CD4-positive, alpha-beta T cell treated with Interferon gamma for 1 hour (primary cell): ENCODE results near the gene HOXA7.

ENCODE experiments used
- DNase-seq: peaks from one replicate; pipeline ENCODE4 v3.0.0-alpha.2; 2020

HOXA7 gene

DNA sequence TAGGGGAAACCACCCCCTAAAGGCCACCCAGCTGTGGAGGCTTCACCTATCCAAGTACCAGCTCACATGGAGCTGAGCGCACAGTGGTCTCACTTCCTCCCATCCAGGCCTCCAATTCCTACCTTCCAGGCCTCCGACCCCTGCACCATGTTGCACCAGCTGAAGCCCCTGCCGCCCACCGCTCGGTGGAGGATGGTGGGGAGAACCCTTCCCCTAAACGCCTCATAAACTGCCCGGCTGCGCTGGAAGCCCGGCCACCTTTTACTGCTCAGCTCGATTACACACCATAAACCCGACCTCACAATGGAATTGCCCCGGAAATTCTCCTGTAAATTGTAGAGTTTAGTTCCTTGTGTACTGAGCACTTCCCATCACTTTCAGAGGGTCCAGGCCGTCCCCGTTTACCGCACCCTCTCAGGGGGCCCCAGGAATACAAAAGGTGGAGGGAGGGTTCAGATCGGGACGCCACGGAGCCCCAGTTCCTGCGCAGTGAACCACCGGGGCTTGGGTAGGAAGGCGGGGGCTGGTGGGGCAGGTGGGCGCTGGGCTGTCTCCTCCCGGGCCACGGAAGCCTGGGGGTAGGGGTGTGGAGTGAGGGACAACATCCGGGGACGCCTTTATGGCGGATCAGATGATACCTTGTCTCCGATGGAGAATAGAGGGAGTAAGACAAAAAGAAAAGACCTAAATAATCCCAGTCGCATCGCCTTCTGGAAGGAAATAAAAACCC, 1.4 kb upstream of the HOXA7 start:
- DNase-seq: no peak

DNA sequence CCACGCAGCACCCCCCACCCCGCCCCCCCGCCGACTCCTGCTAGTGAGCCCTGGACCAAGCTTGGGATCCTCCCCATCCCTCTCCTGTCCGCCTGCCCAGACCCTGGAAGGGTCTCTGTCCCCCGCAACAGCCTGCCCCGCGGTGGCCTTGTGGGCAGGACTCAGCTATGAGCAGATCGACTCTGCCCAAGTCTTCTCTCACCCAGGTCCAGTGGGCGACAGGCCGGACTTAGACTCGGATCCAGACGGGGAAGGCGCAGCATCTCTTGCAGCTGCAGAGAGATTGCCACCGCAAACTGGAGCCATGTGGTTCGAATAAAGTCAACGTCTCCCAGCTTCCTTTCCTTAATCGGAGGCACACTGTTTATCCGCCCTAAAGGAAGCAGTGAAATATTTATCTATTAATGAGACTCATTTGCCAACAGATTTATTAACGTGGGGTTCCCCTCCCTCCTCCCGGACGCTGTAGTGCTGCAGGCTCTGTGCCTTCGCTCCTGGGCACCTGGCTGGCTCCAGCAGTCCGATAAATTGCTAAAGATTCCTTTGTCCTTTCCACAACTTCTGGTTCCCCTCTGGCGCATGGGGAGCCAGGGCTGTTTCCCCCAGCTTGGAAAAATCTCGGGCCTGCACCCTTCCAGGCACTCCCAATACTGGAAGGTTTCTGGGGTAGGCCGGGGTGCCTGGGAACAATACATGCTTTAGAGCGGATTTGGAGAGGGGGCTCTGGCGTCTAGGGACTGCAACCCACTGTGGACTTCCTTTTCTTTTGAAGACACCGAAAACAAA, 634 bp upstream of the HOXA7 start:
- no peak for DNase-seq

DNA sequence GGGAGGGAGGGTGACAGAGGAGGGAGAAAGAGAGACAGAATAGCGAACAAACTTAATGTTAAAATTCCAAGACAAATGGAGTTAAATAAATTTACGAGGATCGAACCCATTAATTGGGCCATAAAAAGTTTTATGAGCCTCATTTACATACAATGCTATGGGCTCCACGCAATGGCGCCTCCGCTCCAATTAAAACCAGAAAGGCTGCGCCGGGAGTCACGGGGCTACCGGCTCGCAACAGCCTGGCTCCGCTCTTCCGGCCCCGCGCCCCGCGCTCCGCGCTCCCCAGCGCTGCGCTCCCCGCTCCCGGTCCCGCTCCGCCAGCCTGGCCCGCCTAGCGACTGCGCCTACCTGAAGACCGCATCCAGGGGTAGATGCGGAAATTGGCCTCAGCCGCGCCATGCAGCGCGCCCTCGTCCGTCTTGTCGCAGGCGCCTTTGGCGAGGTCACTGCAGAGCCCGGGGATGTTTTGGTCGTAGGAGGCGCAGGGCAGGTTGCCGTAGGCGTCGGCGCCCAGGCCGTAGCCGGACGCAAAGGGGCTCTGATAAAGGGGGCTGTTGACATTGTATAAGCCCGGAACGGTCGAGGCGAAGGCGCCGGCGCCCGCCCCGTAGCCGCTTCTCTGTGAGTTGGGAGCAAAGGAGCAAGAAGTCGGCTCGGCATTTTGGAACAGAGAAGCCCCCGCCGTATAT, 513 bp downstream of the HOXA7 start:
- no peak for DNase-seq

DNA sequence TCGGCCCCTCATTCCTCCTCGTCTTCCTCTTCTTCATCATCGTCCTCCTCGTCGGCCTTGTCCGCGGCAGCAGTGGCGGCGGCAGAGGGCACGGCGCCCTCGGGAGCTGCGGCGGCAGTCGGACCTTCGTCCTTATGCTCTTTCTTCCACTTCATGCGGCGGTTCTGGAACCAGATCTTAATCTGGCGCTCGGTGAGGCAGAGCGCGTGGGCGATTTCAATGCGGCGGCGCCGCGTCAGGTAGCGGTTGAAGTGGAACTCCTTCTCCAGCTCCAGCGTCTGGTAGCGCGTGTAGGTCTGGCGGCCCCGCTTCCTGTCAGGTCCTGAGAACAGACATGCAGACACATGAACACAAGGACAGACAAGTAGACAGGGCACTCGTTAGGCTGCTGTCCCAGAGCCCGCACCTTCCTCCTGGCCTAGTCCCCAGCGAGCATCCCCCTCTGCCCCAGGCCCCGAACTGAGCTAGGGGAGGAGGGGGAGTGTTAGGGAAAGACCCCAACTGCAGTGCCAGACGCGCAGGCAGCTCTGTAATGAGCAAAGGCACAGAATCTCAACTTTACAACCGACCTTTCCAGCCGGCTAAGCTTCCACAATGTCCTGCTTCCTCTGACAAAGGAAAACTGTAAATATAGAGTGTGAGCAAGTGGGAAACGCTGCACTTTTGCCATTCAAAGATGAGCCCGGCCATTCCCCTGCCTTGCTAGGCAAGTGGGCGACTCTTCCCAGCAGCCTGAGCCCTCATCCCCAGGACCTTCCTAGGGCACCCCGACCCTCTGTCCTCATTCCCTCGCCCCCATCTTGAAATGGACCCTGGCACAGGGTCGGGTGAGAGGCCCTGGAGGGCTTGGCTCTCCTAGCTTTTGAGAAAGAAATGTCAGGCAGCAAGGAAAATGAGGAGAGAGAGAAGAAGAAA, 1.3 kb downstream of the HOXA7 start:
- DNase-seq: no peak

DNA sequence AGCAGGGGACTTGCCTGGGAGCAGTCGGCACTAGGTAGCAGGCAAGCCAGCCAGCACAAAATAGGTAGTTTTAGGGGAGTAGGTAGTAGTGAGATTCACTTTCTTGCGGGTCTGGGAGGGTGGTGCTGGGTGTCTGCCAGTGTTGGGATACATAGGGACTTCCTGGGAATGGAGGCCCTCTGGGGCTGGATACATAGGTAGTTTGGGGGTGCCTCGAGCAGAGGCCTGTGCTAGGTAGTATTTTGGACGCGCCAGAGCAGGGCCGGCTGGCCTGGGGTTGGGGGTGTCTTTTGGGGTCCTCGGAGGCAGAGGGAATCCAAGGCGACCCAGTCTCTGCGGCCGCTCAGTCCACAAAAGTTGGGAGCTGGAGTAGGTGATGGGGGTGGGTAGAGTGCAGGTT, 2.1 kb downstream of the HOXA7 start:
- DNase-seq: no peak

DNA sequence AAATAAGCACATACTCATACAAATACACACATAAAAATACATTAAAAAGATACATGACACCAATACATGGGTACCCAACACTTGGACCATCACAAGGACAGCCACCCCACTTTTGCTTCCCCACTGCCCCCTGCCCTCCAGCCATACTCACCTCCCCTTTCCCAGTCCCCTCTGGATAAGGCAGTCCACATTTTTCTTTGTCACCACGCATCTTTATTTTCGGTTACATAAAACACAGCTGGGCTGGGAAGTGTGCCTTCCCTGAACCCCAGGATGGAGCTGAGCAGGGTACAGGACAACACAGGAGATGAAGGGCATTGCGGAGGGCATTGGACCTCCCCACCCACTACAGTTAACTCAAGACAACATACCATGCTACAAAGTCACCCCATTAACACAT, 2.9 kb downstream of the HOXA7 start:
- no peak for DNase-seq

DNA sequence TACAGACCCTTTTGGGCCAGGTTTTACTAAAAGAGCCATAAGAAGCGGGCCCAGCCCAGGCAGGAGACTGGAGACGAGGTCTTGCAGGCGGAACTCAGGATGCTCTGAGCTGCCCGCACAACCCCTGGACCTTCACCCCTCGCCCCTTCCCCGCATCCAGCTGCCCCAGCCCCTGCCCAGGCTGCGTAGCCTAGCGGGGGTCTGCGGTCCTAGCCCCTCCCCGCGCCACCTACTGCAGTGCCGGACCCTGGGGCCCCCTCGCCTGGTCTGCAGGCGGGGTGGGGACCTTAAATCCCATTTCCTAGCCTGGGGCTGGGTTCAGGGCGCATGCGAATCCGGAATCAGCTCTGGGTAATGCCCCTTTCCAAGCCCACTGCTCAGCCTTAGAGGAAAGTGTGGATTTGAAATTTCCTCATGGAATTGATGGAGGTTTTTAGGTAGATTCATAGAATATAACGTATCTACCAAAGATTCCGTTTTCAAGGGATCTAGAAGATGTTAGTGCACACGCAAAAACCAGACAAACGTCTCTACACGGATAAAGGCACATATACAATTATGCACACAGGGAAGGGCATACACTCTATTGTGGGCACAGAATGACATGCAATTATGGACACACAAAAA, 3.5 kb downstream of the HOXA7 start:
- DNase-seq: no peak

DNA sequence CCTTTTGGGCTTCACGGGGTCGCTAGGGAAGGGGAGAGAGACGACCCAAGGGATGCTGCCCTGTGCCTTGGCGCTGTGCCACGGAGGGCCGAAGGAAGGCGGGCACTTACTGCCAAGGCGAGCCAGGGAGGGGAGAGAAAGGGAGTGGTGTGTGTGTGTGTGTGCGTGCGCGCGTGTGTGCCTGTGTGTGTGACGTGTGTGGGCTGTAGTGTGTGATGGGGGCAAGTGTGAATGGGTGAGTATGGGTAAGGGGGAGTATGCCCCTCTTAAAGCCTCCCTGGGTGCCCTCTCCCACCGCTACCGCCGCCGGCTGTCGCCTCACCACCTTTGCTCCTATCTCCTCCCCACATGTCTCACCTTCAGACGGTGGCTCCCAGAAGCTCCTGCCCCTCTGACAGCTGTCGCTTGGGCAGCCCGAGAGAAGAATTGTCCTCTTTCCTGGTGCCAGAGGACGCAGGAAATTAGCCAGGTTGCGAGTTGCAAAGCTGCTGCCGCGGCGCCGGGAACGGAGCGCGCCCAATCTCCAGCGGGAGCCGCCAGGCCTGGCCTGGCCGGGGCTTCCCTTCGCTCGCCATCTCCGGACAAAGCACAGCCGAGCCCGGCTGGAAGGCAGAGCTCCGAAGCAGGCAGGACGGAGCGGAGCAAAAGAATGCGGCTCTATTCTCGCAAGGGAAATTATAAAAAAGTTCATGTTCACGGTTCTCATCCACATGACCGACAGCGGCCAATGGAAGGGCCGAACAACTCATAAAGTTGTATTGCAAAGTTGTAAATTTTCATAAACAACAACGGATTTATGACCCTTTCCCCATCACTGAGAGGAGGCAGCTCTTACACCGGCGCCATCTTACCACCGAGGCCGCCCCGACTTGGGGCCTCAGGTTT, 4.3 kb downstream of the HOXA7 start, which contains the start of gene HOXA3:
HOXA3 (minus strand) TSS at position 653 of the 885 bp plus-strand sequence. CDS start 41,943 bp downstream, outside the sequence.
- no peak for DNase-seq

DNA sequence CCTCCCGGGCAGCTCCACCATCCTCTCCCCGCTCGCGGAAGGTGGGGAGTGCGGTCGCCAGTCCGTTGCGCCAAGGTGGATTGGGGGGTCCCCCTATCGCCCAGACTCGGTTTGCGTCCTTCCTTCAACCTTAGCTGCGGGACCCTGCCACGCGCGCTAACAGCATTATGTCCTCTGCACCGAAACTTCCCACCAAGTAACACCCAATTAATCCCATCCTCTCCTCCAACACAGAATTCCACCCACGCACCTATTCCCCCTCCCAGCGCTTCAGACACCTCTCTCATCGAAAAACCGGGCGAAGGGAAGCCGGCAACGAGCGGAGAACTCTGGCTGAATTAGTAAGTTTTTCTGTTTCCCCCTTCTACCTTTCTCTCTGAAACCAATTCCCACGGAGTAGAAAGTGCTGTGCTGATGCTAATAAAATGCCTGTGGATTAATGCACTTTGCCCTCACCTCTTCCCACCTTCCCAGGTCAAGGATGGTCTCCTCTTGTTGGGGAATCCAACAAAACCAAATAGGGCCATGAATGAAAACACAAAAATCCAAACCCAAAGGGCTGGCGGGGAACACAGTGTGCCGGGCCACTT, 5.0 kb downstream of the HOXA7 start:
- DNase-seq: no peak

DNA sequence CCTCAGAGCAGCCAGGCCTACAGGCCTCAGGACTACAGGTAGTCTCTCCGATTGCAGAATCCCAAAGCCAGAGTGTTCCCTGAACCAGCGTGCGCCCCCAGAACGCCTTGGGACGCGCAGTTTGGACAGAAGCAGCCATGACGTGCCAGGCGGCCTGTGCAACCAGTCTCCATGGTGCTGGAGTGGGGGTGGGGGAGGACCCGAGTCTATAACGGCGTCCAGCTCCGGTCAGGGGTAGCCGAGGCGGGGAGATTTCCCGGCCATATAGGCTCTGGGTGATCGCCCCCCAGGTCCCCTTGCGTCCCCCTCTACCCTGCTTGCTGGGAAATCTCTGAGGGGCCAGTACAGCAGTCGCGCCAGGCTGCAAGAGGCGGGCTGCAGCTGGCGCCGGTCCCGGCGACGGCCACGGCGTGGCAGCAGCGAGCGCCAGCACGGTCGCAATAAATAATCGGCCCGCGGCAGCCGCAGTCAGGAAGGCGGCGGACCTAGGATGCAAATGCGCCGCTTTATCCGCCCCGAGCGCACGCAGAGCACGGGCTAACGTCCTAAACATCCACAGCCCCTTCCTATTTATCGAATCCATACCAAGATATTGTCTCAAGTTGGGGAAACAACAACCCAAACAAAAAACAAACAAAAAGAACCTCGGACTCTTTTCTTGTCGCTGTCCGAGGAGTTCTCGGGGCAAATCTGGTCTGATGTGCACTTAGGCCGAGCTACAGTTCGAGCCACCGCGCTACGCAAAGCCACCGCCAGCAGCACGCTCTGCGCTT, 5.7 kb downstream of the HOXA7 start:
- DNase-seq: peak; percentile 54

DNA sequence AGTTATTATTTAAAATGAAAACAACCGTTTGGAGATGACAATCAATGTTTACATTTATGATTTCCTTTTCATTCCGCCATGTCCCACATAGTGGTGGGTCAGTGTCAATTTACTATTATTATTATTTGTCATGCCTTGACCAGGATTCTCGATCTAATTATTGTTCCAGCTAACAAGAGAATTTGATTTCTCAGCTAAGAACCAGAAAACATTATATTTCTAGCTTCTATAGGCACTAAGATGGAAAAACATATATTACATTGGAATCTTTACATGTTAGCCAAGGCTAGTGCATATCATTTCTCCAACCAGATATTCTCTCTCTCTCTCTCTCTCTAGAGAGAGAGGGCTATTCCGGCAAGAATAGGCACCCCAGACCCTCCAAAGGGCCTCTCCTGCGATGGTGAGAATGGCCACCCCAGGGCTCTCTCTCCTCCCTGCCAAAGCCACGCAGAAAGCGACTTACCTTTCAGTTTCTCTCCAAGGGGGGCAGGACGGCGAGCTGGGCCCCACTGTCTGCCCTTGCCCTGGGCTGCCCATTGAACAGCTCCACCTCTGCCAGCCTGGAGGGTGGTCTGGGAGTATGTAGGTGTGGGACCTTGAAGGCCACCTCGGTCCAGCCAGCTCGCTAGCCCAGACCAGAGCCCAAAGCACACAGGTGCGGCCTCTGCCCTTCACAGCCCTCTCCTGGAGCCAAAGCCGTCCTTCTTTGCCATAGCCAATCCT, 6.5 kb downstream of the HOXA7 start:
- DNase-seq: no peak

DNA sequence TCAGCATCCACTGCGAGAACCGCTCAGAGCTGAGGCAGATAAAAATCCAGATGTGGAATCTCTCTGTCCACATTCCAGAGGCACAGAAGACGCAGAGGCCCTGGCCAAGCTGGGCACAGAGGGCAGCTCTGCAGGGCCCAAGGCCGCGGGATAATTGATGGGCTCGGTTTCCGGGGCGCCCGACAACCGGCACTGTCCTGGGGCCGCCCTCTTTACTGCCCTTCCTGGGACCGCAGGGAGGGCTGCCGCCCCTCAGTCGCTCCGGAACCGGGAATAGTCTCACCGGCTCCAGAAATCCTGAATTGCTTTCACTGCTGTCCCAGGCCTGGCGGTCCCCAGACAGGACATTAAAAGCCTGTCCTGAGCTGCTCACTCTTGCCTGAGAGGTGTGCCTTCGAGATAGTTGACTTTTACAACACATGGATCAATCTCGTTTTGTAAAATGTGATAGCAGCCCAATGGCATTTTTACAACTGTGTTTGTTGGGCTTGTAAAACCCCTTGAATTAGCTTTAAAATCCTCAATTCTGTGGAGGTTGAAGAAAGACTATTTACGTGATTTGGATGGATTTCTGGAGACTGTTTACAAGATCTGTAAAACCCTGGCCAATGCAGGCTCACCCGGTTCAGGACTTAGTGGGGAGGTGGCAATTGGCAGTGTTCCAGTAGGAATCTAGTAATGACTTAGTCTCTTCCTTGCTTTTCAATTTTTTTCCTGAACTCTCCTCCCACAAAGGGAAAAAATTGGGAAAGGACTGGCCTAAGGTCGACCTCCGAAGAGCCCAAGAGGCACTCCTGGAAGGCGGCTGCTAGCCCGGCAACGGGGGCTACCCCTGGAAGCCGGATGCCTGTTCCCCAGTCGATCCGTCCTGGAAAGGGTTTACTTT, 7.5 kb downstream of the HOXA7 start:
- no peak for DNase-seq

DNA sequence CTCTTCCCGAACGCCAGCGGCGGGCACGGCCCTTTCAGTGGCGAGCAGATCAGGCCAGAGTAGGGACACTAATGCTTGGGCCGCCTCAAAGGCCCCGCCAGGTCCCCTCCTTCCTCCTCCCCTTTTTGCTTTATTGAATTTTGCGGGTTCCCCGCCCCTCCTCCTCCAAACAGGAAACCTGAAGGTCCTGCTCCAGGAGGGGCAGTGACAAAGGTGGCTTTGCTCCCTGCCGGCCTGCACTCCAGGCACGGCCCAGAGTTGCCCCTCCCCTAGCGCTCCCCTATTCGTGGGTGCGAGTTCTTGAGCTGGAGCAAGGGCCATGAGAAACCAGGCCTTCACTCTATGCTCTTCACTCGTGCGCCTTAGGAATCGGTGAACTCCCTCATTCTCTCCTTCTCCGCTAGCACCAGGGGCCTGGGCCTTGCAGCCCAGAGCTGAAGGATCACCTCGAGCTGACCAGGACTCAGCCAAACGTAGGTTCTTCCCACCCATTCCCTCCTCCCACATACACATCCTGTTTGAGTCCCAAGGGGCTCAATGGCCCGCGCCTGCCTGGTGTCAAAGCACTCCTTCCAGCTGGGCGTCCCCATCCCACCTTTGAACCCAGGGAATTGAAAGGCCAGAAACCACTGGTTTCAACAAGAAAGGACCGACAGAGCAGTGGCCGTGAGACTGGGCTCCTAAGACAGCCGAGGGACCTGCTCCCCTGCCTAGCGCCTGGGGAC, 8.3 kb downstream of the HOXA7 start:
- DNase-seq: no peak

DNA sequence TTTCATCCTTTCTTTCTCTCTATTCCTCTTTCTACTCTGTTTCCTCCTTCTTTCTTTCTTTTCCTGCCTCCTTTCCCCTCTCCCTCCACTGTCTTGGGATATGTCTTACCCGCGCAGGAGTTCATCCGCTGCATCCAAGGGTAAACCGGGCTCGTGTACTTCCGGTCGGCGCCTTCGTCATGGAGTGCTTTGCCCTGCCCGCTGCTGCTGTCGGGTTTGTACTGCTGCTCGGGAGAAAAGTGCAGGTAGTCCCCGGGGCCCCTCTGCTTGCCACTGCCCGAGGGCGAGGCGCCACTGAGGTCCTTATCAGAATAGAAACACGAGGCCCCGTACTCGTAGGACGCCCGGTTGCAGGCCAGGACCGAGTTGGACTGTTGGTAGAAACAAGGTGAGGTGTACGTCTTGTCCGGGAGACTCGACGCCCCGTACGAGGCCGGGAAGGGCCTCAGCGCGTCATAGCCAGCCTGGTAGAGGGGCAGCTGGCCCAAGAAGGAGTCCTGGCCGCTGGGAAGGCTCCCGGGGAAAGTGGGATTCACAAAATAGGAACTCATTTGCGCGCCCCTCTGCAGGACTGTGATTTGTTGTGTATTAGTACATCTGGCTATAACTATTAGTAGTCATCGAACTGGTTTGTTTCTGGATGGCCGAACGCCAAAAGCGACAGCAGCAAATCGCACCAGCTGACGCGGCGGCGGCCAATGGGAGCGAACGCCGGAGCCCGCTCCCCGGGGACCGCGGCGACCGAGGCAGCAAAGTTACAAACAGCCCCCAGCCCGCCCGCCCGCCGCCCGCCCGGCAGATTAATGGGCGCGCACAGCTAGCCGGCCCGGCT, 9.1 kb downstream of the HOXA7 start, which contains the start of gene HOXA6:
HOXA6 (minus strand) TSS at position 576 of the 832 bp plus-strand sequence; CDS start at position 551, 25 bp downstream.
- no peak for DNase-seq

DNA sequence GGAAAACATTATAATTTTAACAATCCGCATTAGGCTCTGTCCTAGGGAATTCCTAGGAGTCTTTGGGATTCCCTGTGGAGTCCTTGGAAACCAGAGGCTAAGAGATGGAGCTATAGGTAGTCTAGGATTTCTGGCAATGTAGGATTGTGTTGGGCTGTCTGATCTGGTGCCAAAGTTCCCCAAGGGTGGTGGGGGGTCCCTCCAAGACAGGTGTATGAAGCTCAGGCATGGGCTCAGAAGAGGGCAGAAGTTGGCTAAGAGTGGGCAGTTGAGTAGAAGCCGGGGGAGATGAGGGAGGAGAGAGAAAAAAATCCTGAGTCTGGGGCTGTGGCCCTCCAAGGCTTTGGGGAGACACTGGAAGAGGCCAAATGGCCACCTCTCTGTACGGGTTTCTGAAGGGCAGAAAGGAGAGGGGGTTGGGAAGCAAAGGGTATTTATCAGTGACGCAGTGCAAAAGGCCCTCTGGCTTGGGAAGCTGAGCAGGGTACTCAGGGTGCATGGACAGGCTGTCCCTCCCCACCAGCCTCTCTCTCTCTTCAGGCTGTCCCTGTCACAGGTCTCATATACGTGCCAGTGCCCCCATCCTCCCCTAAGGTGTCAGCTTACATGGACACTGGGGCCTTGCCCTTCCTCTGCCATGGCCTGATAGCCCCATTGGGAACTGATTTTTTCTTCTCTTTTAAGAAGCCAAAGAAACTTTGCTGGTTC, 9.8 kb downstream of the HOXA7 start:
- no peak for DNase-seq
